WTC11 (cell line): Measurements from ENCODE around the gene CLEC18B. TPM values are rescaled to one million over a fixed set of nuclear protein-coding genes. Genes with fewer than 3 reads are reported as not detected.
A peak's percentile ranks its signal among the peaks of the same experiment; 100 is the strongest.
"Not testable (repeated sequence)": the region's sequence is repeated elsewhere in the genome, so short reads cannot be mapped to it uniquely, and the experiment has no call there.

ENCODE experiments used
- ATAC-seq: fragments of 200-7000 bp; cut with Tn5 transposase; 2 replicates; pipeline ENCODE4 v1.10.0; 2021; ENCODE audit warnings: mild to moderate bottlenecking, moderate library complexity
- CTCF ChIA-PET: fragments of 300-600 bp; sonication (Branson Sonifier 250); formaldehyde crosslinking; loops from one replicate; lab custom pipeline; 2021; ENCODE audit warnings: antibody characterized with exemption; lab: Charles Lee
- POLR2A ChIA-PET: fragments of 350-600 bp; sonication (Branson Sonifier 250); formaldehyde crosslinking; loops from one replicate; lab custom pipeline; 2021; ENCODE audit warnings: antibody characterized with exemption; lab: Charles Lee
- DNase-seq: peaks from one replicate; pipeline ENCODE4 v3.0.0; 2021; ENCODE audit warnings: low spot score
- H3K27ac Mint-ChIP-seq: 2 replicates; pipeline ENCODE4 v1.8.0; 2021; ENCODE audit warnings: mixed read lengths
- H3K27me3 Mint-ChIP-seq: 2 replicates; pipeline ENCODE4 v1.8.0; 2021; ENCODE audit warnings: low read depth, mild to moderate bottlenecking, moderate library complexity, mixed read lengths
- H3K36me3 Mint-ChIP-seq: 2 replicates; pipeline ENCODE4 v1.8.0; 2021; ENCODE audit warnings: mixed read lengths
- H3K4me1 Mint-ChIP-seq: 2 replicates; pipeline ENCODE4 v1.8.0; 2022; ENCODE audit warnings: mixed read lengths
- H3K4me3 Mint-ChIP-seq: 2 replicates; pipeline ENCODE4 v1.8.0; 2021; ENCODE audit warnings: mild to moderate bottlenecking, moderate library complexity, mixed read lengths
- H3K9me3 Mint-ChIP-seq: 2 replicates; pipeline ENCODE4 v1.8.0; 2021; ENCODE audit warnings: mixed read lengths
- CREB1 ChIP-seq: sonication (generic); formaldehyde crosslinking; IDR thresholded peaks from 2 replicates; pipeline ENCODE4 v1.8.0; 2023; ENCODE audit warnings: mild to moderate bottlenecking, missing genetic modification reagents
- ELF4 ChIP-seq: sonication (generic); formaldehyde crosslinking; IDR thresholded peaks from 2 replicates; pipeline ENCODE4 v1.8.1; 2022; ENCODE audit warnings: low read depth, mild to moderate bottlenecking, moderate library complexity, missing genetic modification reagents
- ESRRA ChIP-seq: sonication (generic); formaldehyde crosslinking; IDR thresholded peaks from 2 replicates; pipeline ENCODE4 v1.8.1; 2022; ENCODE audit warnings: mild to moderate bottlenecking, missing genetic modification reagents, borderline replicate concordance
- FOXK1 ChIP-seq: sonication (generic); formaldehyde crosslinking; IDR thresholded peaks from 2 replicates; pipeline ENCODE4 v1.8.0; 2022; ENCODE audit warnings: mild to moderate bottlenecking, moderate library complexity, missing genetic modification reagents
- KAT7 ChIP-seq: sonication (generic); formaldehyde crosslinking; IDR thresholded peaks from 2 replicates; pipeline ENCODE4 v1.8.1; 2023; ENCODE audit warnings: missing genetic modification reagents, mild to moderate bottlenecking, borderline replicate concordance
- MXD4 ChIP-seq: fragments of 250-450 bp; sonication (Bioruptor Pico); IDR thresholded peaks from 2 replicates; pipeline ENCODE4 v1.8.0; 2021; ENCODE audit warnings: mild to moderate bottlenecking, moderate library complexity, borderline replicate concordance
- SMAD3 ChIP-seq: sonication (generic); formaldehyde crosslinking; IDR thresholded peaks from 2 replicates; pipeline ENCODE4 v1.8.0; 2022; ENCODE audit warnings: missing genetic modification reagents, mild to moderate bottlenecking, borderline replicate concordance
- SP1 ChIP-seq: sonication (generic); formaldehyde crosslinking; conservative IDR thresholded peaks from 2 replicates; pipeline ENCODE4 v1.8.1; 2022; ENCODE audit warnings: missing genetic modification reagents
- total RNA-seq: library from RNA; stranded (reverse); gene quantifications from 3 replicates; pipeline ENCODE4 v1.2.3, GENCODE V29; 2021
- TF ChIP-seq, protein P1 (sequence below): sonication (generic); formaldehyde crosslinking; conservative IDR thresholded peaks from 2 replicates; pipeline ENCODE4 v1.8.1; 2022; ENCODE audit warnings: mild to moderate bottlenecking, missing genetic modification reagents
- TF ChIP-seq, protein P2 (sequence below): fragments of 250-450 bp; sonication (Bioruptor Pico); IDR thresholded peaks from 2 replicates; pipeline ENCODE4 v1.9.0; 2021; ENCODE audit warnings: moderate library complexity, mild to moderate bottlenecking, inconsistent platforms, borderline replicate concordance
- TF ChIP-seq, protein P3 (sequence below): fragments of 250-450 bp; sonication (Bioruptor Pico); IDR thresholded peaks from 2 replicates; pipeline ENCODE4 v1.8.0; 2021; ENCODE audit warnings: mild to moderate bottlenecking
- TF ChIP-seq, protein P4 (sequence below): fragments of 250-450 bp; sonication (Bioruptor Pico); IDR thresholded peaks from 2 replicates; pipeline ENCODE4 v1.9.0; 2021; ENCODE audit warnings: mild to moderate bottlenecking, borderline replicate concordance
- TF ChIP-seq, protein P5 (sequence below): sonication (generic); formaldehyde crosslinking; IDR thresholded peaks from 2 replicates; pipeline ENCODE4 v1.8.0; 2022; ENCODE audit warnings: mild to moderate bottlenecking, missing genetic modification reagents
- TF ChIP-seq, protein P6 (sequence below): sonication (generic); formaldehyde crosslinking; IDR thresholded peaks from 2 replicates; pipeline ENCODE4 v1.8.0; 2022; ENCODE audit warnings: mild to moderate bottlenecking, missing genetic modification reagents
- TF ChIP-seq, protein P7 (sequence below): sonication (generic); formaldehyde crosslinking; IDR thresholded peaks from 2 replicates; pipeline ENCODE4 v1.8.1; 2023; ENCODE audit warnings: mild to moderate bottlenecking, missing genetic modification reagents, moderate library complexity

The CLEC18B gene
- total RNA-seq, 1 experiment from 2014 or later: 0.20 TPM

DNA sequence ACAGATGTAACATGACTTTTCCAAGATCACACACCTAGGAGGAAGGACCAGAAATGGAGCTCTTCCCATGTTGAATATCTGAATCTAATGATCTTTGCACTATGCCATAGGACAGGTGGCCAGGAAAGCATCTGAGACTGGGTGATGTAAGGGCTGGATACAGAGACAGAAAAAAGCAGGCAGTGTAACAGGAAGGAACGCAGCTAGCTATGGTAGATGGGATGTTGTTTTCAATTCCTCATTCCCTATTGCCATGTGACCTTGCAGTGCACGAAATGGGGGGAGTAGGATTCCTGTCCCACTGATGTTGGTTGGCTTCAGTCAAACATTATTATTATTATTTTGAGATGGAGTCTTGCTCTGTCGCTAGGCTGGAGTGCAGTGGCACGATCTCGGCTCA, 48.9 kb downstream of the CLEC18B start:
- Mint-ChIP-seq H3K4me3 (no peak overlapping the region), H3K9me3 (no peaks in the 10 kb centered on the region), H3K27ac (no peak overlapping the region), H3K27me3 (no peaks in the 10 kb centered on the region), H3K36me3 (no peaks in the 10 kb centered on the region), H3K4me1 (no peaks in the 10 kb centered on the region)
- ChIA-PET CTCF (no interaction called here), POLR2A (no interaction called here)
- ATAC-seq (no peak), DNase-seq (no peak)
- TF ChIP-seq, protein P1, sequence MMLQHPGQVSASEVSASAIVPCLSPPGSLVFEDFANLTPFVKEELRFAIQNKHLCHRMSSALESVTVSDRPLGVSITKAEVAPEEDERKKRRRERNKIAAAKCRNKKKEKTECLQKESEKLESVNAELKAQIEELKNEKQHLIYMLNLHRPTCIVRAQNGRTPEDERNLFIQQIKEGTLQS (CRISPR knock-in tag): no peak
- TF ChIP-seq, protein P2, sequence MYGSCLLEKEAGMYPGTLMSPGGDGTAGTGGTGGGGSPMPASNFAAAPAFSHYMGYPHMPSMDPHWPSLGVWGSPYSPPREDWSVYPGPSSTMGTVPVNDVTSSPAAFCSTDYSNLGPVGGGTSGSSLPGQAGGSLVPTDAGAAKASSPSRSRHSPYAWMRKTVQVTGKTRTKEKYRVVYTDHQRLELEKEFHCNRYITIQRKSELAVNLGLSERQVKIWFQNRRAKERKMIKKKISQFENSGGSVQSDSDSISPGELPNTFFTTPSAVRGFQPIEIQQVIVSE (CRISPR knock-in tag): no peak
- TF ChIP-seq, protein P3, sequence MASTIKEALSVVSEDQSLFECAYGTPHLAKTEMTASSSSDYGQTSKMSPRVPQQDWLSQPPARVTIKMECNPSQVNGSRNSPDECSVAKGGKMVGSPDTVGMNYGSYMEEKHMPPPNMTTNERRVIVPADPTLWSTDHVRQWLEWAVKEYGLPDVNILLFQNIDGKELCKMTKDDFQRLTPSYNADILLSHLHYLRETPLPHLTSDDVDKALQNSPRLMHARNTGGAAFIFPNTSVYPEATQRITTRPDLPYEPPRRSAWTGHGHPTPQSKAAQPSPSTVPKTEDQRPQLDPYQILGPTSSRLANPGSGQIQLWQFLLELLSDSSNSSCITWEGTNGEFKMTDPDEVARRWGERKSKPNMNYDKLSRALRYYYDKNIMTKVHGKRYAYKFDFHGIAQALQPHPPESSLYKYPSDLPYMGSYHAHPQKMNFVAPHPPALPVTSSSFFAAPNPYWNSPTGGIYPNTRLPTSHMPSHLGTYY (CRISPR knock-in tag): no peak
- TF ChIP-seq MXD4 (CRISPR knock-in tag) (no peak), ELF4 (CRISPR knock-in tag) (no peak), SMAD3 (CRISPR knock-in tag) (no peak), CREB1 (CRISPR knock-in tag) (no peak), ESRRA (CRISPR knock-in tag) (no peak), KAT7 (no peak)
- TF ChIP-seq, protein P4, sequence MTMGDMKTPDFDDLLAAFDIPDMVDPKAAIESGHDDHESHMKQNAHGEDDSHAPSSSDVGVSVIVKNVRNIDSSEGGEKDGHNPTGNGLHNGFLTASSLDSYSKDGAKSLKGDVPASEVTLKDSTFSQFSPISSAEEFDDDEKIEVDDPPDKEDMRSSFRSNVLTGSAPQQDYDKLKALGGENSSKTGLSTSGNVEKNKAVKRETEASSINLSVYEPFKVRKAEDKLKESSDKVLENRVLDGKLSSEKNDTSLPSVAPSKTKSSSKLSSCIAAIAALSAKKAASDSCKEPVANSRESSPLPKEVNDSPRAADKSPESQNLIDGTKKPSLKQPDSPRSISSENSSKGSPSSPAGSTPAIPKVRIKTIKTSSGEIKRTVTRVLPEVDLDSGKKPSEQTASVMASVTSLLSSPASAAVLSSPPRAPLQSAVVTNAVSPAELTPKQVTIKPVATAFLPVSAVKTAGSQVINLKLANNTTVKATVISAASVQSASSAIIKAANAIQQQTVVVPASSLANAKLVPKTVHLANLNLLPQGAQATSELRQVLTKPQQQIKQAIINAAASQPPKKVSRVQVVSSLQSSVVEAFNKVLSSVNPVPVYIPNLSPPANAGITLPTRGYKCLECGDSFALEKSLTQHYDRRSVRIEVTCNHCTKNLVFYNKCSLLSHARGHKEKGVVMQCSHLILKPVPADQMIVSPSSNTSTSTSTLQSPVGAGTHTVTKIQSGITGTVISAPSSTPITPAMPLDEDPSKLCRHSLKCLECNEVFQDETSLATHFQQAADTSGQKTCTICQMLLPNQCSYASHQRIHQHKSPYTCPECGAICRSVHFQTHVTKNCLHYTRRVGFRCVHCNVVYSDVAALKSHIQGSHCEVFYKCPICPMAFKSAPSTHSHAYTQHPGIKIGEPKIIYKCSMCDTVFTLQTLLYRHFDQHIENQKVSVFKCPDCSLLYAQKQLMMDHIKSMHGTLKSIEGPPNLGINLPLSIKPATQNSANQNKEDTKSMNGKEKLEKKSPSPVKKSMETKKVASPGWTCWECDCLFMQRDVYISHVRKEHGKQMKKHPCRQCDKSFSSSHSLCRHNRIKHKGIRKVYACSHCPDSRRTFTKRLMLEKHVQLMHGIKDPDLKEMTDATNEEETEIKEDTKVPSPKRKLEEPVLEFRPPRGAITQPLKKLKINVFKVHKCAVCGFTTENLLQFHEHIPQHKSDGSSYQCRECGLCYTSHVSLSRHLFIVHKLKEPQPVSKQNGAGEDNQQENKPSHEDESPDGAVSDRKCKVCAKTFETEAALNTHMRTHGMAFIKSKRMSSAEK (CRISPR knock-in tag): no peak

DNA sequence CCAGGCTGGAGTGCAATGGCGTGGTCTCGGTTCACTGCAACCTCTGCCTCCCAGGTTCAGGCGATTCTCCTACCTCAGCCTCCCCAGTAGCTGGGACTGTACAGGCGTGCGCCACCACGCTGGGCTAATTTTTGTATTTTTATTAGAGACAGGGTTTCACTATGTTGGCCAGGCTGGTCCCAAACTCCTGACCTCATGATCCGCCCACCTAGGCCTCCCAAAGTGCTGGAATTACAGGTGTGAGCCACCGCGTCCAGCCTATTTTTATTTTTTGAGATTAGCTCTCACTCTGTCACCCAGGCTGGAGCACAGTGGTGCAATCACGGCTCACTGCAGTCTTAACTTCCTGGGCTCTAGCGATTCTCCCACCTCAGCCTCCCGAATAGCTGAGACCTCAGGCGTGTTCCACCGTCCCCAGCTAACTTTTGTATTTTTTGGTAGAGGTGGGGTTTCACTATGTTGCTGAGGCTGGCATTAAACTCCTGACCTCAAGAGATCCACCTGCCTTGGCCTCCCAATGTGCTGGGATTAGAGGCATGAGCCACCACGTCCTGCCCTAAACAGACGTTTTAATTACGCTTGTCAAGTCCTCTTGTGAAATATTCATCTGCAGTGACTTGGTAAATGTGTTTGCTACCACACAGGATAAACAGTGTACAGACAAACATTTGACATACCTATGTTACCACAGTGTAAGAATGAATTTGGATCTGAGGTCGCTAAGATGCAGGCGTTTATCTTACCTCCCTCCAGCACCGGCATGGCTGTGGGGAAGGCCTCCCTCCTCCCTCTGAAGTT, 50.7 kb downstream of the CLEC18B start:
- POLR2A ChIA-PET, H3K27ac Mint-ChIP-seq, H3K9me3 Mint-ChIP-seq, H3K4me1 Mint-ChIP-seq, CTCF ChIA-PET, H3K4me3 Mint-ChIP-seq, DNase-seq, H3K36me3 Mint-ChIP-seq, H3K27me3 Mint-ChIP-seq, ATAC-seq: not testable (repeated sequence)

DNA sequence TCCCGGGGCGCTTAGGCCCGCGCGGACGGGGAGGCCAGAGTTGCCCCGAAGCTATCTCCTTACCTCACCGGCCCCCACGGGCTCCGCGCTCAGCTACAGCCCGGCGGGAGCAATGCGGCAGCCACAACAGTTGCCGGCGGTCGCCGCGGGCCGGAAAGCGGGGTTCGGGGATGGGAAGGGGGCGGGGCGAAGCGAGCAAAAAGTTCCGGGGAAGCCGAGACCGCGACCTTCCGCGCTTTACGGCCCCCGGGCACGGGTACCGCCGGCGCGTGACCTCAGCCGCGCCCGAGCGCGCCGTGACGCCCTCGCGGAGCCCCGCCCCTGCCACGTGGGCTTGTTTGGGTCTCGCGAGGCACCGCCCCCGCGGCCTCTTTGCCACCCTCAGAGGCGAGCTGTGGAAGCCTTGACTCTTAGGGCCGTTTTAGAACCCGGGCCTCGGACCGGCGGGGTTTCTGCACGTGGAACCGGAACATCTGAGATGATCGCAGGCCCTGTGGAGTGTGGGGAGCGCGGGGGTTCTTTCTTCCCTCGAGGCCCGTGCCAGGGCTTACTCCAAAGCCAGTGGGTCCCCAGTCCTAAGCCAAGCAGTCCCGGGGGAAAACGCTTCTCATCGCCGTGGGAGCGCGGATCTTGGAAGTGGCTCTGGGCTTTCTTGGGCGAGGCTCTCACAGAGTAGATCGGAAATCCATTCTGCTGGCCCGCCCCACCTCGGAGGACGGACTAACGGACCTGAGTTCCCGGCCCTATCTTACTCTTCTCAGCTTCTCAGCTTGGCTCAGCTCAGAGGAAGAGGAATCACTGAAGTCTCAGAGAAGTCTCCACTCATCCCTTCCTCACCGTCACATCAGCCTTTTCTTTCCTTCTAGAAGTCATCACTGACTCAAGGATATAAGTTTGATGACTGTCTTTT, 53.0 kb downstream of the CLEC18B start:
- H3K27ac Mint-ChIP-seq, H3K9me3 Mint-ChIP-seq, H3K4me1 Mint-ChIP-seq, H3K27me3 Mint-ChIP-seq, H3K36me3 Mint-ChIP-seq: not testable (repeated sequence)
- ATAC-seq: peak; percentile 86
- CTCF ChIA-PET: interaction anchor here (0.9 kb wide), 1 partner anchor 58 kb away, joined by 4 read pairs; no protein-coding TSS in a partner anchor
- peak; percentile 85 for DNase-seq
- peak overlapping the region; percentile 86 for H3K4me3 Mint-ChIP-seq
- TF ChIP-seq, protein P5, sequence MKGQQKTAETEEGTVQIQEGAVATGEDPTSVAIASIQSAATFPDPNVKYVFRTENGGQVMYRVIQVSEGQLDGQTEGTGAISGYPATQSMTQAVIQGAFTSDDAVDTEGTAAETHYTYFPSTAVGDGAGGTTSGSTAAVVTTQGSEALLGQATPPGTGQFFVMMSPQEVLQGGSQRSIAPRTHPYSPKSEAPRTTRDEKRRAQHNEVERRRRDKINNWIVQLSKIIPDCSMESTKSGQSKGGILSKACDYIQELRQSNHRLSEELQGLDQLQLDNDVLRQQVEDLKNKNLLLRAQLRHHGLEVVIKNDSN (CRISPR knock-in tag): peak; percentile 78
- TF ChIP-seq, protein P6, sequence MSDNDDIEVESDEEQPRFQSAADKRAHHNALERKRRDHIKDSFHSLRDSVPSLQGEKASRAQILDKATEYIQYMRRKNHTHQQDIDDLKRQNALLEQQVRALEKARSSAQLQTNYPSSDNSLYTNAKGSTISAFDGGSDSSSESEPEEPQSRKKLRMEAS (CRISPR knock-in tag): peak; percentile 58; the same call in 1 of the 2 replicates
- TF ChIP-seq SP1 (CRISPR knock-in tag) (peak; percentile 60; the same call in 1 of the 2 replicates), FOXK1 (CRISPR knock-in tag) (peak; percentile 89)
- TF ChIP-seq, protein P7, sequence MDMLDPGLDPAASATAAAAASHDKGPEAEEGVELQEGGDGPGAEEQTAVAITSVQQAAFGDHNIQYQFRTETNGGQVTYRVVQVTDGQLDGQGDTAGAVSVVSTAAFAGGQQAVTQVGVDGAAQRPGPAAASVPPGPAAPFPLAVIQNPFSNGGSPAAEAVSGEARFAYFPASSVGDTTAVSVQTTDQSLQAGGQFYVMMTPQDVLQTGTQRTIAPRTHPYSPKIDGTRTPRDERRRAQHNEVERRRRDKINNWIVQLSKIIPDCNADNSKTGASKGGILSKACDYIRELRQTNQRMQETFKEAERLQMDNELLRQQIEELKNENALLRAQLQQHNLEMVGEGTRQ: peak; percentile 85
- TF ChIP-seq, all 79 proteins: peak for 5; not testable (repeated sequence) for 74
- POLR2A ChIA-PET: interaction anchor here (0.5 kb wide), 1 partner anchor 299 kb away, joined by 3 read pairs; the partner anchor contains the start of gene RFWD3
